ENCODE results near the gene CASP14.
"Not testable (repeated sequence)": the region's sequence is repeated elsewhere in the genome, so short reads cannot be mapped to it uniquely, and the experiment has no call there.

Gene CASP14, protein sequence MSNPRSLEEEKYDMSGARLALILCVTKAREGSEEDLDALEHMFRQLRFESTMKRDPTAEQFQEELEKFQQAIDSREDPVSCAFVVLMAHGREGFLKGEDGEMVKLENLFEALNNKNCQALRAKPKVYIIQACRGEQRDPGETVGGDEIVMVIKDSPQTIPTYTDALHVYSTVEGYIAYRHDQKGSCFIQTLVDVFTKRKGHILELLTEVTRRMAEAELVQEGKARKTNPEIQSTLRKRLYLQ

DNA sequence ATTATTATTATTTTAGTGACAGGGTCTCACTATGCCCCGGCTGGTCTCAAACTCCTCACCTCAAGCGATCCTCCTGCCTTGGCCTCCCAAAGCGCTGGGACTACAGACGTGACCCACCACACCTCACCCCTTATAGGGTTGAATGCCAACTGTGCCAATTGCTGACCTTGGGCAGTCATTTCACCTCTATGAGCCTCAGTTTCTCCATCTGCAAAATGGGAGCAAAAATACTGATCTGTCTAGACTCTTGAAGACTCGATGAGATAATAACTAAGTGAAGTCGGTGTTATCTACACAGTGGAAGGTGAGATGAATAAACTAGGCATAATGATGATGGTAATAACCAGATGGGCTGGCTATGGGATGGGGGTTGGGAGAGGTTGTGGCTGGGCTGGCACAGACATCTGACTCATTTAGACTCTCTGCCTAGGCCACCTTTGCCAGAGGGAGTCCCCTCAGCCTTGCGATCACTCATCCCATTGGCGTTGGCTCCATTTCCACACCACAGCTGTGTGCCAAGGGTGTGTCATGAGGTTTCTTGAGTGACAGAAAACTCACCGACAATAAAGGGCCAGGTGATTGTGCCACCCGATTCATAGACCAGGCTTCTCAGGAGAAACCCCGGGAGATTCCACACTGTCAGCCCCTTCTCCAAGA, at the start of gene CASP14:
Gene CASP14, plus strand, starts transcription at position 596 of the 657 bp plus-strand sequence. CDS start 2,772 bp downstream, outside the sequence.
- no peak for DNase-seq

DNA sequence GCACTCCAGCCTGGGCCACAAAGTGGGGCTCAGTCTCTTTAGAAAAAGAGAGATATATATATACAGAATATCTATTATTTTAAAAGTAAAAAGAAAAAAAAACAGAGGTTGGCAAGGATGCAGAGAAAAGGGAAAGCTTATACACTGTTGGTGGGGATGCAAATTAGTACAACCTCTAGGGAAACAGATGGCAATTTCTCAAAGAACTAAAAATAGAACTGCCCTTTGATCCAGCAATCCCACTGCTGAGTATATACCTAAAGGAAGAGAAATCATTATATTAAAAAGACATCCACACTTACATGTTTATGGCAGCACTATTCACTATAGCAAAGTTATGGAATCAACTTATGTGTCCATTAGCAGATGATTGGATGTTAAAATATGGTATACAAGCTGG, 41.0 kb upstream of the CASP14 start:
- DNase-seq = no peak

DNA sequence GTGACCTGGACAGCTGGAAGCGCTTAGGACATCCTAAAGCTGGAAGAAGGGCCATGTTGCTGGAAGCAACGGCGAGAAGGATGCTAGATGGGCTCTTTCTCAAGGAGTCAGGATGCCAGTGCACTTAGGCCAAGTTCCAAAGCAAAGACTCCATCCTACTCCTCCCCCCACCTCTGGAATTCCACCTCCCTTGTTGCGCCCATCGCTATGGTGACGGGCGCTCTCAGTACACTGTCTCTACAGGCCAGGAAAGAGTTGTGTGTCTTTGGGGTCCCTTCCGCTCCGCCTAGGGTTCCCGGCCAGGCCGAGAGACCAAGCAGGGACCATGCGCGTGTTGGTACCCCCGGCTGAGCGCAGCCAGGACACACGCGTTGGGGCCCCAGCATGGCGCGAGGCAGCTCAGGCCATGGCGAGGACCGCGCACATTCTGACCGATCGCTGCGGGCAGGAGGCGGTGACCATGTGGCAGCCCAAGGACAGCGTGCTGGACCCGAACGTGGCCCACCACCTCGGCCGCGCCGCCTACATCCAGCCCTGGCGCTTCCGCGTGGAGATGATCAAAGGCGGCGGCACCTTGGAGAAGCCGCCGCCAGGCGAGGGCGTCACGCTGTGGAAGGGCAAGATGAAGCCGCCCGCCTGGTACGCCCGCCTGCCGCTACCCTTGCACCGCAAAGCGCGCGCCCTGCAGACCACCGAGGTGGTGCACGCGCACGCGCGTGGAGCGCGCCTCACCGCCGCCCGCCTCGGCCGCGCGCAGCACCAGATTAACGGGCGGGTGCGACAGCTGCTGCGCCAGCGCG, 38.6 kb upstream of the CASP14 start:
- DNase-seq = no peak

DNA sequence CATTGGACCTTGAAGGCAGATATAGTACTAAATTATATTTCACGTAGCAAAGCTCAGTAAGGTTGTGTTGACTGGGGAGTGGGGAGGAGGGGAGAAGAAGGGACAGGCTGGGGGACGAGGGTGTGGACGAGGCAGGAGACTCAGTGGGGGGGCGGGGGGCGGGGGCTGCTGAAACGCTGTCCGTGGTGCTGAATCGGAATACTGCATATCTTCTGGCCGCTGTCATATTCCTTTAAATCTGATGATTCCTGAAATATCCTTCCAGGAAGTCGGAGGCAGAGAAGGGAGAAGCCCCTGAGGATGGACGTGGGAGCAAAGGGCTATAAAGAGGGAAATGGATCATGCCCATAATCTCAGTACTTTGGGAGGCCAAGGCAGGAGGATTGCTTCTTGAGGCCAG, 34.7 kb upstream of the CASP14 start:
- no peak for DNase-seq

DNA sequence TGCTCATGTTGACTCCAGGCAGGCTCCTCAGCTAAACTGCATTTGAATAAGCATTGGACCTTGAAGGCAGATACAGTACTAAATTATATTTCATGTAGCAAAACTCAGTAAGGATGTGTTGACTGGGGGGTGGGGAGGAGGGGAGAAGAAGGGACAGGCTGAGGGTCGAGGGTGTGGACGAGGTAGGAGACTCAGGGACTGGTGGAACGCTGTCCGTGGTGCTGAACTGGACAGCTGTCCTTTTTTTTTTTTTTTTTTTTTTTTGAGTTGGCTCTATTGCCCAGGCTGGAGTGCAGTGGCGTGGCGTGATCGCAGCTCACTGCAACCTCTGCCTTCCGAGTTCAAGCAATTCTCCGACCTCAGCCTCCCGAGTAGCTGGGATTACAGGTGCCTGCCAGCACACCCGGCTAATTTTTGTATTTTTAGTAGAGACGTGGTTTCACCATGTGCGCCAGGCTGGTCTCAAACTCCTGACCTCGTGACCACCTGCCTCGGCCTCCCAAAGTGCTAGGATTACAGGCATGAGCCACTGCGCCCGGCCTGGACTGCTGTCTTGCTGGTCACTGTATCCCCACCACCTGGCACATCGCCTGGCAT, 33.2 kb upstream of the CASP14 start:
- DNase-seq = no peak

DNA sequence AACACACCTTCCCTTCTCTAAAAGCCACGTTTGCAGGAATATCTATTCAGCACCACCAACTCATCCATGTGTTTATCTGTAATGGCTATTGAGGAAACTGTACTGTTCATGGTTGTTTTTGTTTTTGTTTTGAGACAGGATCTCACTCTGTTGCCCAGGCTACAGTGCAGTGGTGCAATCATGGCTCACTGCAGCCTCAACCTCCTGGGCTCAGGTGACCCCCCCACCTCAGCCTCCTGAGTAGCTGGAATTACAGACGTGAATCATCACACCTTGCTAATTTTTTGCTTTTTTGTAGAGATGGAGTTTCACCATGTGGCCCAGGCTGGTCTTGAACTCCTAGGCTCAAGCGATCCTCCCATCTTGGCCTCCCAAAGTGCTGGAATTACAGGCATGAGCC, 30.4 kb upstream of the CASP14 start:
- not testable (repeated sequence) for DNase-seq

DNA sequence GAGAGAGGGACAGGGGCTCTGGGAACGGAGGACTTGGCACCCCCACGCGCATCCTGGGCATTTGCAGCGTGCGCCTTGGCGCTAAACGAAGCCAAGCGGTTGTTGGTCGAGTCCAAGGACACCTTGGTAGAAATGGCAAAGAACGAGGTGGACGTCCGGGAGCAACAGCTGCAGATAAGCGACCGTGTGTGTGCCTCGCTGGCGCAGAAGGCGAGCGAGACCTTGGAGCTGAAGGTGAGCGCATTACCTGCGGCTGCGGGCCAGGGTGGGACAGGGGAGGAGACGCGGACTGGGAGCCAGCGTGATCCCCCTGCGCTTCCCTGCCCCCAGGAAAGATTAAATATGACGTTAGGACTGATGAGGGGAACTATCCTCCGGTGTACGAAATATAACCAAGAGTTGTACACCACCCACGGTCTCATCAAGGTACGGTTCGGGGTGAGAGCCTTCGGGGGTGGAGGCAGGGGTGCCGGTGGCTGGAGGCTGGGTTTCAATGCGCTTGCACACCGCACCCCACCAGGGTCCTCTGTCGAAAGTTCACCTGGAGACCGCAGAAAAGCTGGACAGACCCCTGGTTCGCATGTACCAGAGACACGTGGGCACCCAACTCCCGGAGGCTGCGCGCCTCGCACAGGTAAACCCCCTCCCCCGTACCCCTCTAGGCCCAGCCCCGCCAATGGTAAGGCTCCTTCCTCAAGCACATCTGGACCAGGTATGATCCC, 27.8 kb upstream of the CASP14 start:
- no peak for DNase-seq

DNA sequence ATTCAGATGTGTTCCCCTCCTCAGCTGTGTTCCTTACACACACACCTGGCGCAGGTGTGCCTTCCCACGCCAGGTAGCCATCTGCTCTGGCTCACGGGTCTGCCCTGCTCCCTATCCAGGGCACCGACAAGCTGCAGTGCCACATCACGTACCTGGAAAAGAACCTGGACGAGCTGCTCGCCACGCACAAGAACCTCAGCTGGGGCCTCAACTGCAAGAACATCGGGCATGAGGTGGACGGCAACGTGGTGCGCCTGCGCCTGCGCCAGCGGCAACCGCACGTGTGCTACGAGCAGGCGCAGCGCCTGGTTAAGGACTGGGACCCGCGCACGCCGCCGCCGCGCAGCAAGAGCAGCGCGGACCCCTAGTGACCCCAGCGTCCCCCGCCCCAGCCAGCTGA, 26.5 kb upstream of the CASP14 start:
- no peak for DNase-seq

DNA sequence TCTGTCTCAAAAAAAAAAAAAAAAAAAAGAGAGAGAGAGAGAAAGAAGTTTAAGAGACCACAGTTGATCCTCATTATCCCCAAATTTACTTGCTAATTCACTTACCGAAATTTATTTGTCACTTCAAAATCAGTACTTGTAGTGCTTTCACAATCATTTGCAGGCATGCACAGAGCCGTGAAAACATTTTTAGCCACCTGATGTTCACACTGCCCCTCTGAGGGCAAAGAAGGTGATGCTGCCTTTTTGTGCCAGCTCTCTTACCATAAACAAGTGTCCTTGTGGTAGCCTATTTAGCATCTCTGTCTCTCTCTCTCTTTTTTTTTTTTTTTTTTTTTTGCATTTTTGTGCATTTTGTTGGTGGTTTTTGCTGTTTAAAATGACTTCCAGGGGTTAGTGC, 24.1 kb upstream of the CASP14 start:
- peak in 1 of 2 experiments; percentile 3 for DNase-seq

DNA sequence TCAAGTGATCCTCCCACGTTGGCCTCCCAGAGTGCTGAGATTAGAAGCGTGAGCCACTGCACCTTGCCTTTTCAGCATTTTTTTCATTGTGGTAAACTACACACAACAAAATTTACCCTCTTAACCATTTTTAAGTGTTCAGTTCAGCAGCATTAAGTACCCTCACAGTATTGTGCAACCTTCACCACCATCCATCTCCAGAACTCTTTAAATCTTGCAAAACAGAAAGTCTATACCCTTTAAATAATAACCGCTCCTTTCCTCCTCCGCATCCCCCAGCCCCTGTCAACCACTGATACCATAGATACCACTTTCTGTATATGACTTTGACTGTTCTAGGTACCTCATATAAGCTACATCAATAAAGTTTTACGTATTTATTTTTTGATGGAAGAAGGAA, 20.8 kb upstream of the CASP14 start:
- DNase-seq = no peak

DNA sequence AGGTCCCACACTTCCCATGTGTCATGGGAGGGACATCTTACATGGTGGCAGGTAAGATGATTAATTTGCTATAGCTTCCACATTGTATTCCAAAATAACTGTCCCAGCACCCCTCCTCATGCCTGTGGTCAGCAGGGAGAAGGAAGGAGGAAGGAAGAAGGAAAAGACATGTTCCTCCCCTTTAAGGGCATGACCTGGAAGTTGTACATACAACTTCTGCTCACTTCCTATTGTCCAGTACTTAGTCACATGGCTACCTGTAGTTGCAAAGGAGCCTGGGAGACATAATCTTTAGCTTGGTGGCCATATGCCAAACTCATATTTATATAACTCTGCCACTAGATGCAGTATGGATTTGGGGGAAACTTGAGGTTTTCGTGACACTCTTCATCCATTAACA, 17.6 kb upstream of the CASP14 start:
- no peak for DNase-seq

DNA sequence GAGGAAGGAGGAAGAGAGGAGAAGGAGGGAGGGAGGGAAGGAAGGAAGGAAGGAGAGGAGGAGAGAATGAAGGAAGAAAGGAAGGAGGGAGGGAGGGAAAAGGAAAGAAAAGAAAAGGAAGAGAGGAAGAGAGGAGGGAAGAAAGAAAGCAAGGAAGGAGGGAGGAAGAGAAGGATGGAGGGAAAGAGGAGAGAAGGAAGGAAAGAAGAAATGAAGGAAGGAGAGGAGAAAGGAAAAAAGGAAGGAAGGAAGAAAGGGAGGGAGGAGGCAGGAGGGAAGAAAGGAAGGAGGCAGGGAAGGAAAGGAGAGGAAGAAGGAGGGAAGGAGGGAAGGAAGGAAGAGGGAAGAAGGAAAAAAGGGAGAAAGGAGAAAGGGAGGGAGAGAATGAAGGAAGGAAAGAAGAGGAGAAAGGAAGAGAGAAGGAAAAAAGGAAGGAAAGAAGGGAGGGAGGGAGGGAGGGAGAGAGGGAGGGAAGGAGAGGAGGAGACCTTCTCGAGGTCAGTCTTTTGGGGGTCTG, 13.4 kb upstream of the CASP14 start:
- DNase-seq = no peak

DNA sequence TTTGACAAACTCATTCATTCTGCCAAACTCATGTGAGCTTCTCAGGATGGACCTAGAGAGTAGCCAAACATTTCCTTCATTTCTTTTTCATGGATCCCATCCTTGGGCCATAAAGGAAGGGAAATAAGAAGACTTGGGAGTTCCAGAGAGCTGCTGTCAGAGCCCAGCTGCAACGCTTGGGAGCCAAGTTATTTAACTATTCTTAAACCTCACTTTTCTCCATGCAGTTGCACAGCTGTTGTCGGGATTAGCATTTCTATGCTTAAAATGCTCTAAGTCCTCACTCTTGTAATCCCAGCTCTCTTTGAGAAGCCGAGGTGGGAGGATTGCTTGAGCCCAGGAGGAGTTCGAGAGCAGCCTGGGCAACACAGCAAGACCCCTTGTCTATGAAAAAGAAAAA, 11.7 kb upstream of the CASP14 start:
- DNase-seq = no peak

DNA sequence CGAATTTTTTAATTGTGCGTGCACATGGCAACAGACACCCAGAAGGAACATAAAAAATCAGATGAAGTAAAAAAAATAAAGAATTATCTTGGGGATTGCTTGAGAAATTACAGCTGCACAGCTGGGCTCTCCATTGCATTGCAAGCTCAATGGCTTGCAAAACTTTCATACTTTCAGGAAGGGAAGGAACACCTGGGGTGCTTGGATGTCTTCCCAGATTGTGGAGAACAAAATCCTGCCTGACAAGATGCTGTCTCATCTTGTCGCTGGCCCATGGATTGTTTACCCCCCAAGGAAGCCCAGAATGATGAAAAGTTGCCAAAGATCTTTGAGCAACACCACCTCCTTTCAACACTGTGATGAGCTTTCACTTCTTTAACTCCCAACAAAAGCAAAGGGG, 11.0 kb upstream of the CASP14 start:
- DNase-seq = no peak

DNA sequence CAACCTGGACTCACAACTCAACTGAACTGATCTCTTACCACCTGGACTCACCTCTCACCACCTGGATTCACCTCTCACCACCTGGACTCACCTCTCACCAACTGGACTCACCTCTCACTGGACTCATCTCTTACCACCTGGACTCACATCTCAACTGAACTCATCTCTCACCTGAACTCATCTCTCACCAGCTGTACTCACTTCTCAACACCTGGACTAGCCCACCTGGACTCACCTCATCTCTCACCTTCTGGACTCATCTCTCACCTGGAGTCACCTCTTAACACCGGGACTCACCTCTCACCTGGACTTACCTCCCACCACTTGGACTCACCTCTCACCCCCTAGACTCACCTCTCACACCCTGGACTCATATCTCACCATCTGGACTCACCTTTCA, 7.3 kb upstream of the CASP14 start:
- DNase-seq = no peak

DNA sequence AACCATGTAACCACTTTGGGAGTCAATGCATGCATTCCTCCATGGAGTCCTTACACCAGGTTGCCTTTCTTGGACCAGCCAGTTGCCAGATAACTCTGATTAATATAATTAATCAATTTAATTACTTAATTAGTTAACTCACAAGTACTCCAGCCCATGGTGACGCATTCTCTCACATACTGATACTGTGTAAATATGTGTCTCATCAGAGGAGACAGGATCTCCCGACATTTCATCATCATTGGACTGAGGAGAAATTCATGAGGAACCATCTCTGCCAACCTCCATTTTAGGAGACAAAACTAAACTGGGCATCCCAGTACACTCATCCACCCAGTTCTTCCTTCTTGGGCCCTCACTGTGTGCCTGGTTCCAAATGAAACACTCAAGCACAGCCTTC, 6.5 kb upstream of the CASP14 start:
- no peak for DNase-seq

DNA sequence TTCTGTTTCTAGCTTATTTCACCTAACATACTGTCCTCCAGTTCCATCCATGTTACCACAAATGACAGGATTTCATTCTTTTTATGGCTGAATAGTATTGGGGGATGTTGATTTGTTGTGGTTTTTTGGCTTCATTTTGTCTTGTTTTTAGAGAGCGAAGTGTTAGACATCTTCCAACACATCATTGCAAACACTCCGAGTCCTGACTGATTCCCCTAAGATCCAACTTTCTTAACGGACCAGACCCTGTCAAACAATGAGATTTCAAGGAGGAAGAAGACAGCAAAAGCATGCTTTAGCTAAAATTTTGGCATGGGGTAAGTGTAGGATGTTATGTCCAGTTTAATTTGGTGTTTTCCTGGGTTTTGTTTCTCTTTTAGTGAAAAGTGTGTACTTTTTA, 3.8 kb upstream of the CASP14 start:
- DNase-seq = no peak

DNA sequence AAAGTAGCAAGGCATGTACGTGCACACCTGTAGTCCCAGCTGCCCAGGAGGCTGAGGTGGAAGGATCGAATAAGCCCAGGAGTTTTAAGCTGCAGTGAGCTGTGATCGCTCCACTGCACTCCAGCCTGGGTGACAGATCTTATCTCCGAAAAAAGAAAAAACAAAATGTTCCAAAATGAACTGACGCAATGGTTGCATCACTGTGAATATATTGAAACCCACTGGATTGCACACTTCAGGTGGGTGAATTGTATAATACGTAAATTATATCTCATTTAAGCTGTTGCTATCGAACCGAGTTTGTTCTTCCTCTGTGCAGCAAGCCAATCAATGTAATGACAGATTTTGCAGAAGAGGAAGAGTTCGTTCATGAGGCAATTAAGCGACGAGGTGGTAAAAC, 1.6 kb upstream of the CASP14 start:
- no peak for DNase-seq

DNA sequence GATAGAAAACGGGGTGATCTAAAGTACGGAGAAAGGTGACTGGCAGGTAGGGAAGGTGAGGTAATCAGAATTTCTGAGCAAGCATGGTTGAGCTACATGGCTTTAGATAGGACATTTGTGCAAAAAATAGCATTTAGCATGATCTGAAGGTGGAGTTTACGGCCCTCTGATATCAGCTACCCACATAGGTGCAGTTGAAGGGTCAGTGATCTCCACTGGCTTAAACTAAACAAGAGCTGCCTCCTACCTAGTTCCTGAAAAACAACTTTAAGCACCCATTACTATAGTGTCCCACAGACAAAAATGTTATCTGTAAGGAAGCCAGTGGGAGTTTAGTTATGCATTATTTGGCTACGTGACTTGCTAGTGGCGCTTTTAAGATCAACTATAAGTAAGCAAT, 1.2 kb upstream of the CASP14 start:
- no peak for DNase-seq

DNA sequence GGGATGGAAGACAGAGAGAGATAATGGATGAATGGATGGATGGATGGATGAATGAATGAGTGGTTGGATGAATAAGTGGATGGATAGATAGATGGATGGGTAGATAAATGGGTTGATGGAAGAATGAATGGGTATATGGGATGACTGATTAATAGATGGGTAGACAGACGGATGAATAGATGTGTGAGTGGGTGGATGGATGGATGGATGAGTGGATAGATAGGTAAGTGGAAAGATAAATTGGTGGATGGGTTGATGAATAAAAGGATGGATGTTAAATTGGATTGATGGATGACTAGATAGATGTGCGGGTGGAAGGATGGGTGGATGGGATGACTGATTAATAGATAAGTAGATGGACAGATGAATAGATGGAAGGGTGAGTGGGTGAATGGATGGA, 1.4 kb downstream of the CASP14 start:
- no peak for DNase-seq

DNA sequence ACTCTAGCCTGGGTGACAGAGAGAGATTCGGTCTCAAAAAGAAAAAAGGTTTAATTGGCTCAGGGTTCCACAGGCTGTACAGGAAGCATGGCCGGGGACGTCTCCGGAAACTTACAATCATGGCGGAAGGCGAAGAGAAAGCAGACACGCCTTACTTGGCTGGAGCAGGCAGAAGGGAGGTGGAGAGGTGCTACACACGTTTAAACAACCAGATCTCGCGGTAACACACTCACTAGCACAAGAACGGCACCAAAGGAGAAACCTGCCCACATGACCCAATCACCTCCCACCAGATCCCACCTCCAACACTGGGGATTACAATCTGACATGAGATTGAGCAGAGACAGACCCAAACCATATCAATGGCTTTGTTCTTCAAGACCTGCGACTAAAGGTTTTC, 12.8 kb downstream of the CASP14 start:
- no peak for DNase-seq

DNA sequence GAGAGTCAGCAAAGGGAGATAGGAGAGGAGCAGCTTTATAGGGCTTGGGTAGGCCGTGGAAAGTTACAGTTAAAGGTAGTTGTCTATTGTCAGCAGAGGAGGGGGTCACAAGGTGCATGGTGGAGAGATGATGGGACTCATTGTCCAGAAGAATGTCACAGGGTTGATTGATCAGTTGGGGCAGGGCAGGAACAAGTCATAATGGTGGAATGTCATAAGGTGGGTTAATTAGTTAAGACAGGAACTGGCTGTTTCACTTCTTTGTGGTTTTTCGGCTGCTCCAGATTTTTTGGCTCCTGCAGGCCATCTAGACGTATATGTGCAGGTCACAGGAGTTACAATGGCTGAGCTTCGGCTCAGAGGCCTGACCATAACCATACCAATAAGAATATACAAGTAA, 21.1 kb downstream of the CASP14 start:
- not testable (repeated sequence) for DNase-seq
